ENCODE data around the gene WDFY1.
"Not testable (repeated sequence)": the region's sequence is repeated elsewhere in the genome, so short reads cannot be mapped to it uniquely, and the experiment has no call there.

The WDFY1 gene

GRCh38 chr2:223945755-223946154 is 620 bp upstream of the WDFY1 start:
- Mint-ChIP-seq H3K27ac (peak overlapping the region; percentile 65), H3K27me3 (no peaks in the 10 kb centered on the region), H3K4me3 (peak overlapping the region; percentile 87), H3K4me1 (peaks cover 68% of the 10 kb centered on the region), H3K9me3 (peaks cover 4% of the 10 kb centered on the region), H3K36me3 (ENCODE audit: low read depth) (peaks cover 8% of the 10 kb centered on the region)
- ATAC-seq (no peak), DNase-seq (no peak)

GRCh38 chr2:223944166-223944702 is 901 bp downstream of the WDFY1 start:
- peak overlapping the region; percentile 87 for H3K4me3 Mint-ChIP-seq
- H3K4me1 Mint-ChIP-seq: peaks cover 61% of the 10 kb centered on the region
- H3K9me3 Mint-ChIP-seq: peaks cover 10% of the 10 kb centered on the region
- H3K27ac Mint-ChIP-seq: peak overlapping the region; percentile 69
- no peak for ATAC-seq
- DNase-seq: peak; percentile 54
- H3K36me3 Mint-ChIP-seq (ENCODE audit: low read depth): peaks cover 16% of the 10 kb centered on the region
- H3K27me3 Mint-ChIP-seq: no peaks in the 10 kb centered on the region

- H3K4me3 Mint-ChIP-seq: peak overlapping the region; percentile 87
- H3K4me1 Mint-ChIP-seq: peaks cover 61% of the 10 kb centered on the region
- peaks cover 21% of the 10 kb centered on the region for H3K36me3 Mint-ChIP-seq (ENCODE audit: low read depth)
- H3K9me3 Mint-ChIP-seq: peaks cover 12% of the 10 kb centered on the region
- no peak overlapping the region for H3K27ac Mint-ChIP-seq
- ATAC-seq: no peak
- no peaks in the 10 kb centered on the region for H3K27me3 Mint-ChIP-seq
- no peak for DNase-seq
These were observed 1.6 kb downstream of the WDFY1 start for GRCh38 chr2:223943561-223944008.

GRCh38 chr2:223943135-223943534 is 2.0 kb downstream of the WDFY1 start:
- H3K27ac Mint-ChIP-seq: no peak overlapping the region
- ATAC-seq (no peak), DNase-seq (no peak)
- peaks cover 12% of the 10 kb centered on the region for H3K9me3 Mint-ChIP-seq
- H3K4me3 Mint-ChIP-seq: peak overlapping the region; percentile 87
- peaks cover 24% of the 10 kb centered on the region for H3K36me3 Mint-ChIP-seq (ENCODE audit: low read depth)
- H3K4me1 Mint-ChIP-seq: peaks cover 64% of the 10 kb centered on the region
- H3K27me3 Mint-ChIP-seq: no peaks in the 10 kb centered on the region

GRCh38 chr2:223941579-223942277 is 3.4 kb downstream of the WDFY1 start:
- Mint-ChIP-seq H3K27ac (peak overlapping the region; percentile 90), H3K36me3 (ENCODE audit: low read depth) (peaks cover 24% of the 10 kb centered on the region), H3K4me1 (peaks cover 72% of the 10 kb centered on the region), H3K27me3 (no peaks in the 10 kb centered on the region), H3K4me3 (peak overlapping the region; percentile 56), H3K9me3 (peaks cover 16% of the 10 kb centered on the region)
- DNase-seq: peak; percentile 59
- peak; percentile 90 for ATAC-seq

- ATAC-seq: peak; percentile 16
- not testable (repeated sequence) for H3K27me3 Mint-ChIP-seq, DNase-seq
- Mint-ChIP-seq H3K27ac (peak overlapping the region; percentile 66), H3K36me3 (ENCODE audit: low read depth) (peaks cover 24% of the 10 kb centered on the region), H3K4me3 (peak overlapping the region; percentile 8), H3K4me1 (peaks cover 77% of the 10 kb centered on the region), H3K9me3 (peaks cover 16% of the 10 kb centered on the region)
These were observed 5.7 kb downstream of the WDFY1 start for GRCh38 chr2:223939438-223939837.

GRCh38 chr2:223937535-223937934 is 7.6 kb downstream of the WDFY1 start:
- Mint-ChIP-seq H3K4me1 (peaks cover 78% of the 10 kb centered on the region), H3K9me3 (peaks cover 16% of the 10 kb centered on the region), H3K4me3 (no peak overlapping the region)

GRCh38 chr2:223936862-223937326 is 8.2 kb downstream of the WDFY1 start:
- ATAC-seq: peak; percentile 18
- DNase-seq: no peak
- H3K27me3 Mint-ChIP-seq: no peaks in the 10 kb centered on the region
- peak overlapping the region; percentile 56 for H3K27ac Mint-ChIP-seq
- peaks cover 16% of the 10 kb centered on the region for H3K9me3 Mint-ChIP-seq
- H3K4me1 Mint-ChIP-seq: peaks cover 78% of the 10 kb centered on the region
- H3K4me3 Mint-ChIP-seq: no peak overlapping the region
- peaks cover 21% of the 10 kb centered on the region for H3K36me3 Mint-ChIP-seq (ENCODE audit: low read depth)

More at GRCh38 chr2:223937535-223937934, 7.6 kb downstream of the WDFY1 start:
- no peaks in the 10 kb centered on the region for H3K27me3 Mint-ChIP-seq
- ATAC-seq (no peak), DNase-seq (no peak)
- H3K27ac Mint-ChIP-seq: no peak overlapping the region
- H3K36me3 Mint-ChIP-seq (ENCODE audit: low read depth): peaks cover 21% of the 10 kb centered on the region

GRCh38 chr2:223935459-223936125 is 9.5 kb downstream of the WDFY1 start:
- no peaks in the 10 kb centered on the region for H3K27me3 Mint-ChIP-seq
- ATAC-seq (no peak), DNase-seq (no peak)
- peaks cover 80% of the 10 kb centered on the region for H3K4me1 Mint-ChIP-seq
- H3K4me3 Mint-ChIP-seq: no peak overlapping the region
- H3K36me3 Mint-ChIP-seq (ENCODE audit: low read depth): peaks cover 16% of the 10 kb centered on the region
- peaks cover 12% of the 10 kb centered on the region for H3K9me3 Mint-ChIP-seq
- peak overlapping the region; percentile 6 for H3K27ac Mint-ChIP-seq

- peaks cover 15% of the 10 kb centered on the region for H3K36me3 Mint-ChIP-seq (ENCODE audit: low read depth)
- H3K27ac Mint-ChIP-seq: no peak overlapping the region
- no peak overlapping the region for H3K4me3 Mint-ChIP-seq
- H3K9me3 Mint-ChIP-seq: peaks cover 12% of the 10 kb centered on the region
- ATAC-seq: no peak
- no peaks in the 10 kb centered on the region for H3K27me3 Mint-ChIP-seq
- H3K4me1 Mint-ChIP-seq: peaks cover 86% of the 10 kb centered on the region
- DNase-seq: no peak
These were observed 10.3 kb downstream of the WDFY1 start for GRCh38 chr2:223934870-223935269.

GRCh38 chr2:223932816-223933800 is 12.0 kb downstream of the WDFY1 start:
- Mint-ChIP-seq H3K27me3 (no peaks in the 10 kb centered on the region), H3K36me3 (ENCODE audit: low read depth) (peaks cover under 1% of the 10 kb centered on the region), H3K9me3 (peaks cover 4% of the 10 kb centered on the region), H3K27ac (peak overlapping the region; percentile 50), H3K4me1 (peaks cover 83% of the 10 kb centered on the region), H3K4me3 (no peak overlapping the region)
- no peak for DNase-seq
- ATAC-seq: no peak

- Mint-ChIP-seq H3K36me3 (ENCODE audit: low read depth) (peaks cover 2% of the 10 kb centered on the region), H3K9me3 (peaks cover 5% of the 10 kb centered on the region), H3K4me3 (no peak overlapping the region), H3K27me3 (no peaks in the 10 kb centered on the region), H3K27ac (peak overlapping the region; percentile 55), H3K4me1 (peaks cover 60% of the 10 kb centered on the region)
- ATAC-seq (no peak), DNase-seq (no peak)
These were observed 14.8 kb downstream of the WDFY1 start for GRCh38 chr2:223930103-223930976.

GRCh38 chr2:223929571-223930102 is 15.5 kb downstream of the WDFY1 start:
- peak overlapping the region; percentile 55 for H3K27ac Mint-ChIP-seq
- H3K27me3 Mint-ChIP-seq: no peaks in the 10 kb centered on the region
- peak overlapping the region; percentile 14 for H3K4me3 Mint-ChIP-seq
- no peak for DNase-seq
- H3K4me1 Mint-ChIP-seq: peaks cover 54% of the 10 kb centered on the region
- peaks cover 2% of the 10 kb centered on the region for H3K36me3 Mint-ChIP-seq (ENCODE audit: low read depth)
- peaks cover 5% of the 10 kb centered on the region for H3K9me3 Mint-ChIP-seq
- peak; percentile 66 for ATAC-seq
